ENCODE data around the gene EHF. TPM values are rescaled to one million over a fixed set of nuclear protein-coding genes. Genes with fewer than 3 reads are reported as not detected.

EHF gene
- not detected for total RNA-seq

GRCh38 chr11:34620820-34621792, at the start of gene EHF:
Gene EHF (plus strand): TSS chr11:34621093. CDS start chr11:34642631, 21,538 bp downstream.

Other genes starting within 250 kb of the EHF start
- 72.0 TPM for gene CAT, start 182.2 kb upstream of the EHF start, total RNA-seq
- not detected for gene ELF5, start 107.3 kb upstream of the EHF start, total RNA-seq

Data from parietal lobe (tissue), 1 donor.